Testis (tissue), 2 donors: ENCODE data around the gene TRIM9.
"Not testable (repeated sequence)": the region's sequence is repeated elsewhere in the genome, so short reads cannot be mapped to it uniquely, and the experiment has no call there.

Experiments used
- POLR2A ChIP-seq: fragments of 450-650 bp; IDR thresholded peaks from one replicate; pipeline ENCODE4 v1.6.1; 2017; ENCODE audit warnings: antibody characterized with exemption, mild to moderate bottlenecking, moderate library complexity
- TF ChIP-seq, protein P1 (sequence below), 3 experiments: fragments of 450-650 bp in 2 of 3; fragments of 200-600 bp in 1 of 3; sonication (generic) in 1 of 3; IDR thresholded peaks; one replicate each; pipeline ENCODE4 v1.5.1; 2016 to 2019; ENCODE audit warnings: antibody characterized with exemption in 3 of 3, mild to moderate bottlenecking in 2 of 3, moderate library complexity in 1 of 3

DNA sequence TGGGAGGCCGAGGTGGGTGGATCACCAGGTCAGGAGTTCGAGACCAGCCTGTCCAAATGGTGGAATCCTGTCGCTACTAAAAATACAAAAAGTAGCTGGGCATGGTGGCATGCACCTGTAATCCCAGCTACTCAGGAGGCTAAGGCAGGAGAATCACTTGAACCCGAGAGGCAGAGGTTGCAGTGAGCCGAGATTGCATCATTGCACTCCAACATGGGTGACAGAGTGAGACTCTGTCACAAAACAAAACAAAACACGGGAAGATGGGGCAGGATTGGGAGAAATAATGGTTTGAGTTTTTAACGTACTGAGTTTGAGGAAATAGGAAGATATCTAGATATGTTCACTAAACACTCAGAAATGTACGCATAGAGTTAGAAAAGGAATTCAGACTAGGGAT, 153.3 kb downstream of the TRIM9 start:
- TF ChIP-seq POLR2A = not testable (repeated sequence)
- TF ChIP-seq, protein P1, sequence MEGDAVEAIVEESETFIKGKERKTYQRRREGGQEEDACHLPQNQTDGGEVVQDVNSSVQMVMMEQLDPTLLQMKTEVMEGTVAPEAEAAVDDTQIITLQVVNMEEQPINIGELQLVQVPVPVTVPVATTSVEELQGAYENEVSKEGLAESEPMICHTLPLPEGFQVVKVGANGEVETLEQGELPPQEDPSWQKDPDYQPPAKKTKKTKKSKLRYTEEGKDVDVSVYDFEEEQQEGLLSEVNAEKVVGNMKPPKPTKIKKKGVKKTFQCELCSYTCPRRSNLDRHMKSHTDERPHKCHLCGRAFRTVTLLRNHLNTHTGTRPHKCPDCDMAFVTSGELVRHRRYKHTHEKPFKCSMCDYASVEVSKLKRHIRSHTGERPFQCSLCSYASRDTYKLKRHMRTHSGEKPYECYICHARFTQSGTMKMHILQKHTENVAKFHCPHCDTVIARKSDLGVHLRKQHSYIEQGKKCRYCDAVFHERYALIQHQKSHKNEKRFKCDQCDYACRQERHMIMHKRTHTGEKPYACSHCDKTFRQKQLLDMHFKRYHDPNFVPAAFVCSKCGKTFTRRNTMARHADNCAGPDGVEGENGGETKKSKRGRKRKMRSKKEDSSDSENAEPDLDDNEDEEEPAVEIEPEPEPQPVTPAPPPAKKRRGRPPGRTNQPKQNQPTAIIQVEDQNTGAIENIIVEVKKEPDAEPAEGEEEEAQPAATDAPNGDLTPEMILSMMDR (IDR thresholded peaks at IDR 0.05) = not testable (repeated sequence)
